Endothelial cell of umbilical vein (primary cell): ENCODE results near the gene XPO6.

Experiments used
- CTCF ChIP-seq, 2 donors: IDR thresholded peaks; 1 replicate in 1 of 2; 2 replicates in 1 of 2; pipeline ENCODE4 v1.5.1; 2011; ENCODE audit warnings: low read length in 2 of 2, mild to moderate bottlenecking in 2 of 2, moderate library complexity in 2 of 2, control low read depth in 1 of 2, inconsistent platforms in 1 of 2, low read depth in 1 of 2; ENCODE audit not compliant: insufficient read depth in 1 of 2; ENCODE audit errors: extremely low read depth in 1 of 2
- GATA2 ChIP-seq: IDR thresholded peaks from 2 replicates; pipeline ENCODE4 v1.7.0; 2011; ENCODE audit warnings: low read depth, mild to moderate bottlenecking, moderate library complexity, mixed read lengths, low read length; ENCODE audit not compliant: insufficient read length, insufficient read depth

GRCh38 chr16:28158136-28158535, 53.6 kb downstream of the XPO6 start:
- TF ChIP-seq CTCF (IDR thresholded peaks at IDR 0.05; ENCODE audit: extremely low read depth in 1 of 2, insufficient read depth in 1 of 2, low read depth in 1 of 2, low read length in 2 of 2) (no peak), GATA2 (no peak)
